Gastroesophageal sphincter (tissue), 4 donors: Measurements from ENCODE around the gene TMEM87A. TPM values are rescaled to one million over a fixed set of nuclear protein-coding genes. Genes with fewer than 3 reads are reported as not detected.

Source experiments
- ATAC-seq: fragments of 150-250 bp; one replicate; pipeline ENCODE4 v1.9.1; 2016; ENCODE audit warnings: mild to moderate bottlenecking, moderate library complexity
- H3K27ac ChIP-seq, 4 donors: fragments of 200-600 bp; sonication (generic) in 3 of 4; 1 replicate in 3 of 4; 2 replicates in 1 of 4; pipeline ENCODE4 v1.5.1; 2016 to 2019
- H3K27me3 ChIP-seq: fragments of 200-600 bp; sonication (generic); one replicate; pipeline ENCODE4 v1.5.1; 2019
- H3K36me3 ChIP-seq, 2 donors: fragments of 200-600 bp; sonication (generic); one replicate each; pipeline ENCODE4 v1.5.1; 2019; ENCODE audit warnings: control low read depth in 1 of 2
- H3K4me1 ChIP-seq, 3 donors: fragments of 200-600 bp; sonication (generic); 1 replicate in 2 of 3; 2 replicates in 1 of 3; pipeline ENCODE4 v1.5.1; 2016 to 2019; ENCODE audit warnings: control low read depth in 2 of 3
- H3K4me3 ChIP-seq, 2 donors: fragments of 200-600 bp; sonication (generic); one replicate each; pipeline ENCODE4 v1.5.1; 2019; ENCODE audit warnings: mild to moderate bottlenecking in 1 of 2, moderate library complexity in 1 of 2
- H3K9me3 ChIP-seq, 3 donors: fragments of 200-600 bp; sonication (generic); one replicate each; pipeline ENCODE4 v1.5.1; 2017 to 2019; ENCODE audit warnings: control low read depth in 2 of 3
- EP300 ChIP-seq: sonication (generic); formaldehyde crosslinking; IDR thresholded peaks from one replicate; pipeline ENCODE4 v1.6.1; 2017; ENCODE audit warnings: antibody characterized with exemption, mild to moderate bottlenecking
- POLR2A ChIP-seq, 2 donors: fragments of 450-650 bp; IDR thresholded peaks; one replicate each; pipeline ENCODE4 v1.6.1; 2017; ENCODE audit warnings: antibody characterized with exemption in 2 of 2, mild to moderate bottlenecking in 2 of 2, moderate library complexity in 1 of 2
- POLR2AphosphoS5 ChIP-seq: sonication (generic); formaldehyde crosslinking; IDR thresholded peaks from one replicate; pipeline ENCODE4 v1.6.1; 2017; ENCODE audit warnings: antibody characterized with exemption
- WGBS, 2 donors: methylation state at CpG; one replicate each; pipeline ENCODE4 v1.1.5; 2018; ENCODE audit warnings: low coverage in 1 of 2; 5-methylcytosine and 5-hydroxymethylcytosine counted together
- total RNA-seq, 4 donors: library from RNA; depleted of rRNA; stranded (reverse); fragments of >200 nt; gene quantifications; one replicate each; pipeline ENCODE4 v1.1.0, GENCODE V29; 2016
- TF ChIP-seq, protein P1 (sequence below), 4 experiments: fragments of 200-600 bp in 2 of 4; fragments of 450-650 bp in 2 of 4; sonication (generic) in 1 of 4; IDR thresholded peaks; one replicate each; pipeline ENCODE4 v1.5.1; 2017 to 2019; ENCODE audit warnings: antibody characterized with exemption in 4 of 4, mild to moderate bottlenecking in 2 of 4, moderate library complexity in 2 of 4

TMEM87A gene
- total RNA-seq, 4 donors from 2014 or later: 49.7 to 70.0 (median 65.9) TPM

DNA sequence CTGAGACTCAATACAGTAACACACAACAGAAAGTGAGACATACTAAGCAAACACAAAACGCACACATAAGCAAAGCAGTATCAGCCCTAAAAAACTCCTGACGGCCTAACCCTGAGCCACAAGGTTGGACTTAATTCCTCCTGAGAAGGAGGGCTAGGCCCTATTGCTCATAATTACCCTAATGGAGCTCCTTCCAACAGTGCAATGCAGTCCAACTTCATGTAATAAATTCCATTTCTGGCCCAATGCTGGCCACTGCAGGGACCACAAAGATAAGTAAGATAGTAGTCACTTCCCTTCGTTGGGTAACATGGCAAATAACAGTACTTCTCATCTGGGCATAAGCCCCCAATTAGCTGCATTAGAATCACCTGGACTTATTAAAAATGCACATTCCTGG, 69.3 kb downstream of the TMEM87A start:
- Histone ChIP-seq H3K4me3 (no peak overlapping the region), H3K27me3 (no peaks in the 10 kb centered on the region), H3K9me3 (no peaks in the 10 kb centered on the region), H3K4me1 (peaks cover 8 to 44% (median 13%) of the 10 kb centered on the region in 3 donors), H3K27ac (no peak overlapping the region), H3K36me3 (peaks cover 0 to 21% of the 10 kb centered on the region in 2 donors)
- TF ChIP-seq POLR2A (IDR thresholded peaks at IDR 0.05): no peak
- no peak for TF ChIP-seq POLR2AphosphoS5
- TF ChIP-seq, protein P1, sequence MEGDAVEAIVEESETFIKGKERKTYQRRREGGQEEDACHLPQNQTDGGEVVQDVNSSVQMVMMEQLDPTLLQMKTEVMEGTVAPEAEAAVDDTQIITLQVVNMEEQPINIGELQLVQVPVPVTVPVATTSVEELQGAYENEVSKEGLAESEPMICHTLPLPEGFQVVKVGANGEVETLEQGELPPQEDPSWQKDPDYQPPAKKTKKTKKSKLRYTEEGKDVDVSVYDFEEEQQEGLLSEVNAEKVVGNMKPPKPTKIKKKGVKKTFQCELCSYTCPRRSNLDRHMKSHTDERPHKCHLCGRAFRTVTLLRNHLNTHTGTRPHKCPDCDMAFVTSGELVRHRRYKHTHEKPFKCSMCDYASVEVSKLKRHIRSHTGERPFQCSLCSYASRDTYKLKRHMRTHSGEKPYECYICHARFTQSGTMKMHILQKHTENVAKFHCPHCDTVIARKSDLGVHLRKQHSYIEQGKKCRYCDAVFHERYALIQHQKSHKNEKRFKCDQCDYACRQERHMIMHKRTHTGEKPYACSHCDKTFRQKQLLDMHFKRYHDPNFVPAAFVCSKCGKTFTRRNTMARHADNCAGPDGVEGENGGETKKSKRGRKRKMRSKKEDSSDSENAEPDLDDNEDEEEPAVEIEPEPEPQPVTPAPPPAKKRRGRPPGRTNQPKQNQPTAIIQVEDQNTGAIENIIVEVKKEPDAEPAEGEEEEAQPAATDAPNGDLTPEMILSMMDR (IDR thresholded peaks at IDR 0.05): no peak
- TF ChIP-seq EP300: no peak
- ATAC-seq: no peak
- WGBS, 2 donors: 87 to 100% methylated on average over 1 to 3 of the region's 3 CpGs

DNA sequence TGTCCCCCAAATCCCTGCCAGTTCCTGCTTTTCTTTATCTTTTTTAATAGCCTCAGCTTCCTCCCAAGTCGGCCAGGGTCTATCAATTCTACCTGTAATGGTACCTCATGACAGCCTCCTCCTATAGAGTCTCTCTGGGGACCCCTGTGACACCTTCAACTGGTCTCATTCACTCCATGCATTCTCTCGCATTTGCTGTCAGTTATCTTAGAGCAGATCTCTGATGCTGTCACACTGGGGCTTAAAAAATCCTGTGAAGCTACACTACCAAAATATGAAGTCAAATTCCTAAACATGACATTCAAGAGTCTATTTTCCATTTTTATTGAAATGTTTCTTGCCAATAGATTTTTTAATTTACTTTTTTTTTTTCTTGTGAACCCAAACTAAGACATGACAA, 70.6 kb downstream of the TMEM87A start:
- Histone ChIP-seq H3K4me1 (peaks cover 8 to 39% (median 13%) of the 10 kb centered on the region in 3 donors), H3K36me3 (peaks cover 0 to 32% of the 10 kb centered on the region in 2 donors), H3K9me3 (no peaks in the 10 kb centered on the region), H3K27me3 (no peaks in the 10 kb centered on the region), H3K4me3 (no peak overlapping the region), H3K27ac (no peak overlapping the region)
- ATAC-seq: no peak
- TF ChIP-seq EP300 (no peak), POLR2AphosphoS5 (no peak), POLR2A (IDR thresholded peaks at IDR 0.05) (no peak)
- TF ChIP-seq, protein P1 (IDR thresholded peaks at IDR 0.05): no peak
- 61 to 68% methylated on average over 2 of the region's 2 CpGs for WGBS, 2 donors

DNA sequence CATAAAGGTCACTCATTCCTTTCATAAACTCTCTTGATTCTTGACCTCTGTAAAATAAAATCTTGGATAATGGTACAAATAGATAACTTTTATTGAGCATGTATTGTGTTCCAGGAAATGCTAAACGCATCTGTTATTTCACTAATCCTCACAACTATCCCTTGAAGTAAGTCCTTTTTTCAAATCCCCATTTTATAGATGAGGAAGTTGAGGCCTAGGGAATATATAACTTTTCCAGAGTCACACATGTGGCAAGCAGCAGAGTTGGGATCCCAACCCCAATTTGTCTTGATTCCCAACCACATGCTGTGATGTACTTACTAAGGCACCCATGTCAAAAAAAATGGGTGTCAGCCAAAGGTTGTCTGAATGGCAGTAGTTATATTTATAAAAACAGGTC, 71.4 kb downstream of the TMEM87A start:
- ATAC-seq: no peak
- Histone ChIP-seq H3K4me1 (peaks cover 3 to 31% (median 9%) of the 10 kb centered on the region in 3 donors), H3K36me3 (peaks cover 0 to 38% of the 10 kb centered on the region in 2 donors), H3K27ac (no peak overlapping the region), H3K4me3 (no peak overlapping the region), H3K27me3 (no peaks in the 10 kb centered on the region), H3K9me3 (no peaks in the 10 kb centered on the region)
- 100% methylated on average over 1 of the region's 1 CpG for WGBS, 2 donors
- TF ChIP-seq EP300 (no peak), POLR2AphosphoS5 (no peak), POLR2A (IDR thresholded peaks at IDR 0.05) (no peak)
- TF ChIP-seq, protein P1 (IDR thresholded peaks at IDR 0.05): no peak

DNA sequence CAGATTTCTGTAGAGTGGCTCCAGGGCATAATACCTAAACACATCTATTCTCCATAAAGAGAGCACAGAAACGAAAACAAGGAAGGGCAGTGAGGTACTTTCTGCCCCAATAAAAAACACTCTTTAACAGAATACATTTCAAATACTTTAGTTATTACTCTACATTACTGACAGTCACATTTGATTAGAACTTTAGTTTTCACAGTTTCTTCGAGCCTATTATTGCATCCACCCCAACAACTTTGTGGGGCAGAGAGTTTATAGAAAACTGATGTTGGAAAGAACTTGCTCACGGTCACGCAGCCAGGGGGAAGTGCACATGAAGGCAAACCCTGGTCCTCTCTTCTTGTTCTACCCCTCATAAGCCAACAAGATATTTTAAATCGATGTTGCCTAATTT, 74.1 kb downstream of the TMEM87A start:
- peaks cover 0 to 55% of the 10 kb centered on the region in 2 donors for H3K36me3 ChIP-seq
- H3K27me3 ChIP-seq: no peaks in the 10 kb centered on the region
- no peak for ATAC-seq
- WGBS, 2 donors: 84 to 89% methylated on average over 4 to 5 of the region's 5 CpGs
- TF ChIP-seq POLR2A (IDR thresholded peaks at IDR 0.05): no peak
- TF ChIP-seq EP300: no peak
- TF ChIP-seq, protein P1 (IDR thresholded peaks at IDR 0.05): no peak
- TF ChIP-seq POLR2AphosphoS5: no peak
- no peak overlapping the region for H3K27ac ChIP-seq
- H3K4me1 ChIP-seq: peaks cover 0 to 6% (median 0%) of the 10 kb centered on the region in 3 donors
- H3K9me3 ChIP-seq: no peaks in the 10 kb centered on the region
- no peak overlapping the region for H3K4me3 ChIP-seq

DNA sequence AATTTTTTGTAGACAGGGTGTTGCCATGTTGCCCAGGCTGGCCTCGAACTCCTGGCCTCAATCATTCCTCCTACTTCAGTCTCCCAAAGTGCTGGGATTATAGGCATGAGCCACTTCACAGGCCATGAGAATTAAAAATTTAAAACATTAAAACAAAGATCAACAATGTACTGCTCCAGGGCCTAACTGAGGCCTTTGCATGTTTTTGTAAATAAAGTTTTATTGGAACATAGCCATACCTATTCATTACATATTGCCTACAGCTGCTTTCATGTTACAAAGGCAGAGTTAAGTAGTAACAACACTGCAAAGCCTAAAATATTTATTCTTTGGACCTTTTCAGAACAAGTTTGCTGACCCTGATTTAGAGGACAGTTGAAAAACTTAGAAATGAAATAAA, 74.7 kb downstream of the TMEM87A start:
- no peaks in the 10 kb centered on the region for H3K27me3 ChIP-seq
- no peak overlapping the region for H3K27ac ChIP-seq
- WGBS, 2 donors: 86 to 100% methylated on average over 1 of the region's 1 CpG
- no peak overlapping the region for H3K4me3 ChIP-seq
- H3K4me1 ChIP-seq: peaks cover 0 to under 1% (median 0%) of the 10 kb centered on the region in 3 donors
- no peaks in the 10 kb centered on the region for H3K9me3 ChIP-seq
- H3K36me3 ChIP-seq: peaks cover 0 to 58% of the 10 kb centered on the region in 2 donors
- ATAC-seq: no peak
- TF ChIP-seq EP300: no peak
- no peak for TF ChIP-seq POLR2AphosphoS5
- TF ChIP-seq POLR2A (IDR thresholded peaks at IDR 0.05): no peak
- TF ChIP-seq, protein P1 (IDR thresholded peaks at IDR 0.05): no peak
